Measurements from ENCODE around the gene MMP25.
"Not testable (repeated sequence)": the region's sequence is repeated elsewhere in the genome, so short reads cannot be mapped to it uniquely, and the experiment has no call there.

The MMP25 gene

DNA sequence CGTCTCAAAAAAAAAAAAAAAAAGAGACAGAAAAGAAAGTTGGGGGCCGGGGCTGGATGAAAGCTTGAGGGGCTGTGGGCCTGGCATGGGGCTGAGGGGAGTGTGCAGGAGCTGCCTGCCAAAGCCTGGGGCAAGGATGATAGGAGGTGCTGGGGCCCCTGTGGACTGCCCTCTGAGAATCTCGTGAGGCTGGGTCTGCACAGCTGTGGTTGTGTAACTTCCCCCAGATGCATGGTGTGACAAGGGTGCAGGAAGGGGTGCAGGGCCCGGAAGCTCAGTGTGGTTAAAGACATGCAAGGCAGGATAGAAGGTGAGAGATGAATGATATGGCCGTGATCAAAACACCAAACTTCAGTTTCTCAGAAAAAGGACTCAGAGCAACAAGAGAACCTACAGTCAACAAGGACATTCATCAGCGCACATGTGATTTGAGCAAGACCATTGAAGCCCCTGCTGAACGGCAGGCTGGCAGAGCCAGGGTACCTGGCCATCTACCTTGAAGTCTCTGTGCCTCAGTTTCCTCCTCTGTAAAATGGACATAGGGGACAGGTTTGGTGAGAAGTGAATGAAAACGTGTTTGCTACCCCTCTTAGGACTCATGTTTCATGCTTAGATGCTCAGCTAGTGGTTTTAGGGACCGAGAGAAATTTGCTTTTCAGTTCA is 28.6 kb downstream of the MMP25 start:
- DNase-seq = no peak

DNA sequence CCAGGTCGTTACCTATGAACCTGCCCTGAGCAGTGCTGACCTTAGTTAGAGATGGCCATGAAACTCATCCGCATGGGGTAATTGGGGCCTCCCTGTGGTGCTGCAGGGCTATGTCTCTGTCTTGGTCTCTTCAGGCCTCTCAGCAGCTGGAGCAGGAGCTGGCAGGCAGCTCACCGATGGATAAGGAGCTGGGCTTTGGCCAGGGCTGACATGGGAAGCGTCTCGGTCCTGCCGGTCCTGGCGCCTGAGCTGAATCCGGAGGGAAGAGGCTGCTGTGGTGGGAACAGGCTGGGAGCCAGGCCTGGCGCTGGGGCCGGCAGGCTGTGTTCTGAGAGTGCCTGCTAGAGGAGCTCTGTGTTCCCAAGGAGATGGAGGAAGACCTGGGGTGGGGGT is 29.2 kb downstream of the MMP25 start:
- DNase-seq = no peak

DNA sequence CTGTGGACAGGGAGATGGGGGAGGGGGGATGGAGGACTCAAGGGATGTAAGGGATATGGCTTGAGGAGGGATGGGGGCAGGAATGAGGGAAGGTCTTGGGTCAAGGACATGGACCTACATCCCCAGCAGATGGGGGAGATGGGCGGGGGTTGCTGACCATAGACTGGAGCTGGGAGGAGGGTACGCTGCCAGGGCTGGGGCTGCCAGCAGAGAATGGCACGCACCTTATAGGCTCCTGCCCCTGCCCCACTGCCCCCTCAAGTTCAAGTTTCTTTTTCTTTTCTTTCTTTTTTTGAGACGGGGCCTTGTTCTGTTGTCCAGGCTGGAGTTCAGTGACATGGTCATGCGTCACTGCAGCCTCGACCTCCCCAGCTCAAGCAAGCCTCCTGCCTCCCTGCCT is 29.6 kb downstream of the MMP25 start:
- not testable (repeated sequence) for DNase-seq

DNA sequence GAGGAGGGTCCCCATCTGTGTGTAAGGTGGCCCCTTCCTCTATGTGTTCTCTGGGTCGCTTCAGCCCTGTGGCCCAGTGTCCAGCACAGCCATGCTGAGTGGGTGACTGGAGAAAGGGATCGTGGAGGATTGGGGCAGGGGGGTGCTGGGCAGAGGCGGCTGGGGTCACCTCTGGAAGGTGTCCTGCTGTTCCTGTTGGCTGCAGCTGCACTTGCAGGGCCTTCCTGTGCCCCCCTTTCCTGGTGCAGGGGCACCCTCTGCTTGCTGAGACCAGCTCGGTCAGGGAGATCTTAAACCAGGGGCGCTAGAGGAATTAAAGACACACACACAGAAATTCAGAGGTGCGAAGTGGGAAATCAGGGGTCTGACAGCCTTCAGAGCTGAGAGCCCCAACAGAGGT is 30.2 kb downstream of the MMP25 start:
- DNase-seq = no peak

DNA sequence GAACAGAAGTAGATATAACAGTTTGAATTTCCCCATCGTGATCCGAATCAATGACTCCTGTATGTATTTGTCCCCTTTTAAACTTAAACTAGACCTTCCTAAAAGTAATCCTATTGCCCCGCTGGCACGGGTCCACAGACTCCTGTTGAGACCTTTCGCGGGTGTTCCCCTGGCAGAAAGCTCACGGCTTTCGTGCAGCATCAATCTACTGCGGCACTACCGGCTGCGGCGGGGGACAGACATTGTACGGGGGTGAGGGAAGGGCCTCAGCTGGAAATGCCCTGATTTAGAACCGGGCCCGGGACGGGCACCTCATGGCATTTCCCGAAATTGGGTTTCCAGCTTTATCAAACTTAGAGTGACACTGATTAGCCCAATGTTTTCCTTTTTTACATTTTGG is 33.7 kb downstream of the MMP25 start:
- DNase-seq = no peak

DNA sequence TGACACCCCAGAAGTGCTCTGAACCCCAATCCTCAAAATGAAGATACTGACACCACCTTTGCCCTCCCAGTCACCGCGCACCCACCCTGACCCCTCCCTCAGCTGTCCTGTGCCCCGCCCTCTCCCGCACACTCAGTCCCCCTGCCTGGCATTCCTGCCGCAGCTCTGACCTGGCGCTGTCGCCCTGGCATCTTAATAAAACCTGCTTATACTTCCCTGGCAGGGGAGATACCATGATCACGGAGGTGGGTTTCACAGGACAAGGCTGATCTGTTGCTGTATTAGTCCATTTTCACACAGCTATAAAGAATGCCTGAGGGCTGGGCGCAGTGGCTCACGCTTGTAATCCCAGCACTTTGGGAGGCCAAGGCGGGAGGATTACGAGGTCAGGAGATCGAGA is 35.6 kb downstream of the MMP25 start:
- DNase-seq = not testable (repeated sequence)

DNA sequence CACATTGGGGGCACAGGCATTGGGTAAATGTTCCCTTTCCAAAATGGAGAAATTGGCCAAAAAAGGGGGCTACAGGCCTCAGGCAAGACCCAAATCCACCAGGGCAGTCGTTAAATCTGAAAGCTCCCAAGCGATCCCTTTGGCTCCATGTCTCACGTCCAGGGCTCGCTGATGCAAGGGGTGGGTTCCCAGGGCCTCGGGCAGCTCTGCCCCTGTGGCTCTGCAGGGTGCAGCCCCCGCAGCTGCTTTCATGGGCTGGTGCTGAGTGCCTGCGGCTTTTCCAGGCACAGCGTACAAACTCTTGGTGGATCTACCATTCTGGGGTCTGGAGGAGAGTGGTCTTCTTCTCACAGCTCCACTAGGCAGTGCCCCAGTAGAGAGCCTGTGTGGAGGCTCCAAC is 37.0 kb downstream of the MMP25 start:
- DNase-seq = not testable (repeated sequence)

DNA sequence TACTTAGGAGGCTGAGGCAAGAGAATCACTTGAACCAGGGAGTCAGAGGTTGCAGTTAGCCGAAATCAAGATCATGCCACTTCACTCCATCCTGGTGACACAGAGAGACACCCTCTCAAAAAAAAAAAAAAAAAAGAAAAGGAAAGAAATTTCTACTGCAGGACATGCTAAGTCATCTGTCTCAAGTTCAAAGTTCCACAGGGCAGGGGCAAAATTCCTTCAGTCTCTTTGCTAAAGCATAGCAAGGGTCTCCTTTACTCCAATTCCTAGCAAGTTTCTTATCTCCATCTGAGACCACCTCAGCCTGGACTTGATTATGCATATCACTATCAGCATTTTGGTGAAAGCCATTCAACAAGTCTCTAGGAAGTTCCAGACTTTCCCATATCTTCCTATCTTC is 38.1 kb downstream of the MMP25 start:
- DNase-seq = no peak

DNA sequence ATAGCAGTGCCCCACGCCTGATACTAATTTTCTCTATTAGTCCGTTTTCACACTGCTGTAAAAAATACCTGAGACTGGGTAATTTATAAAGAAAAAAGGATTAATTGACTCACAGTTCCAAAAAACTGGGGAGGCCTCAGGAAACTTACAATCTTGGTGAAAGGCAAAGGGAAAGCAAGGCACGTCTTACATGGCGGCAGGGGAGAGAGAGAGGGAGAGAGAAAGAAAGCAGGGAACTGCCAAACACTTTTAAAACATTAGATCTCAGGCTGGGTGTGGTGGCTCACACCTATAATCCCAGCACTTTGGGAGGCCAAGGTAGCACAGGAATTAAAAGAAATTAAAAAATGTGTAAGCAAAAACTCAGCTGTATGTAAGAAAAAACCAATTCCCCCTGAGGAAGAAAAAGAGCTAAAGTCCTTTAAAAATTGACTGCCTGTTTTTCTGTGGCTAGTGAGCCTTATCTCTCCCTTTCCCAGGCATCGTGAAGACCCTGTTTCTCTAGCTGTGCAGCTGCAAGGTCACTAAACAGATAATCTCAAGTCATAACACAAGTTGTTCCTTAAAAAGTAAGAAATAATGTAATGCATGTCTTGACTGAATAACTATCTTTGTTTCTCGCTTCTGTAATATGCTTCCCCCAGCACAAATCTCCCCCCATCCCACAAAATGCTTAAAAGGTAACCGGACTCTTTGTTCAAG is 38.8 kb downstream of the MMP25 start:
- DNase-seq = no peak

DNA sequence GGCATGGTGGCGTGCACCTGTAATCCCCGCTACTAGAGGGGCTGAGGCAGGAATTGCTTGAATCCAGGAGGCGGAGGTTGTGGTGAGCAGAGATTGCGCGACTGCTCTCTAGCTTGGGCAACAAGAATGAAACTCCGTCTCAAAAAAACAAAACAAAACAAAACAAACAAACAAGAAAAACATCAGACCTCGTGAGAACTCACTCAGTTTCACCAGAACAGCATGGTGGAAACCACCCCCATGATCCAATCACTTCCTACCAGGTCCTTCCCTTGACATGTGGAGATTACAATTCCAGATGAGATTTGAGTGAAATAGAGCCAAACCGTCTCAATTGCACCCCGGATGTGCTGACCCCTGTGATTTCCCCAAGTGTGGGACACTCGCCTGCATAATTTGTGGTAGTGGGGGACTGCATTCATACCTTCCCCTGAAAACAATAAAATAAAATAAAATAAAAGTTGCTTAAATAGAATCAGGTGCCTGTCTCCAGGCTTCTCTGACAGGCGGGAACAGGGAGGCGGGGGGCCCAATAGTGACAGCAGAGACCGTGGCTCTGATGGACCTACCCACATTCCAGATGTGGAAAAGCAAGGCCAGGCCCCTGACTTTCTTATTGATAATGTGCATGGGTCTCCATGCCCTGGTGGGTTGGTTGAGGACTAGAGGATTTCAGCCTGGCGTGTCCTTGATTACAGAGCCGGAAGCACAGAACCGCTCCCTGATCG is 39.7 kb downstream of the MMP25 start:
- DNase-seq = no peak

DNA sequence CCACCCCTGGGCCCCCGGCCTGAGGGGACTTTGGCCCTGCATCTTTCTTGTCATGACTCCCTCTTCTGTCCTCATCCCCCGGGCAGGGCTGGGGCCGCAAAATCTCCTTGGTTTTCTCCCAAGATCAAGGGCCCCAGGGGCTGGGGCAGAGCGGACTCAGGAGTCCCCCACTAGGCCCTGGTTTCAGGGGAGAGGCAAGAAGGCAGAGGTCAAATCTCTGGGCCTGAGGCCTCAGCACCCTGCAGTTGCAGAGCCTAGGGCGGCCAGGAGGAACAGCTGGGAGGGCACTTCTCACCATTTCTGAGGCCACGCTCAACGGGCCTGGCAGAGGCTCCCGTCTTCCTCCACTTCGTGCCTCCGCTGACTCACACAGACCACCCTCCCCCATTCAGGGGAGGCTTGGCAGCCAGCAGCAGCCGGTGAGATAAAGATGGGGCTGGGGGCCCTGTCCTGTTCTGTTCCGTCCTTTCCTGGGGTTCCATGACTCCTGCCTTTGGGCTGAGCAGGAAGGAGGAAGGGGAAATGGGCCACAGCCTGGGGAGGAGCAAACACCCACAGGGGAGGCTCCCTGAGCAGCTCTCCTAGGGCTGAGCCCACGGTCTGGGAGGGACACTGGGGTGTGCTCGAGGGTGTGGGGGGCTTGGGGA is 40.4 kb downstream of the MMP25 start:
- no peak for DNase-seq

DNA sequence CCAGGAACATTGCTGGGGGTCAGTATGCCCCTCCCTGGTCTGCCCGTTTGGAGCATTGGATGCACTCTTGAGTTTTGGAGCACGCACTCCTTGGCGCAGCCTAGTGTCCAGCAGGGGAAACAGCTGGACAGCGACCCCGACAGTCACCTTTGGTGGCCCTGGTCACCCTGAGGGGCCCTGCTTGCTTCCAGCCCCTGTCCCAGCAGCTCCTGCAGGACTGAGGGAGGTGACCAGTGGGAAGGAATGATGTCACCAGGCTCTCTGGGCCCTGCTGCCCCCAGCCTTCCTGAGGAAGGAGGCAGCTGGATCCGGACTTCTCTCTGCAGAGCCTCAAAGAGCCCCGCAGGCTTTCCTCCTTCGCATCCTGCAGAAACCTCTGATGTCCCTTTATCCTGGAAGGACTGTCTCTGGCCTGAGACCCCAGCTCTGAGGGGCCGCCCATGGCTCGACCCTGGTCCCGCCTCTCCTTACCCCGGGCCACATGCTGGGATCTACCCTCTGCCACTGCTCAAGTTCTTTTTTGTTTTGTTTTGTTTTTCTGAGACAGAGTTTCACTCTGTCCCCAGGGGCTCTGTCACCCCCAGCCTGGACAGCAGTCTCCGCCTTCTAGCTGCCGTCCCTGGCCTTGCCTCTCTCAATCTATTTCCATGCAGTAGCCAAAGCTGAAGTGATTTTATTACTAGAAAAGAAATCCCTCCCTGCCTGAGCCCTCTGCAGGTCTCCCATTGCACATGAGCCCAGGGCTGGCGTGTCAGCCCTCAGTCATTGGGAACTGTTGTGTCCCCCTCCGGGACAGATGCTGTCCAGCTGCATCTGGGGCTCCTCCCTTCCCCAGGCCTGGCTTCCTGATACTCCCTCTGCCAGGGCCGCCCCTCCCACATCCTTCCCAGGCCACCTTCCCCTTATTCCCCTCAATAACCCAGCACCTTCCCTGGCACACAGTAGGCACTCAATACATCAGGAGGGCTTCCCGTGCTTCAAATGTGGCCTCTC is 41.2 kb downstream of the MMP25 start:
- DNase-seq = no peak

DNA sequence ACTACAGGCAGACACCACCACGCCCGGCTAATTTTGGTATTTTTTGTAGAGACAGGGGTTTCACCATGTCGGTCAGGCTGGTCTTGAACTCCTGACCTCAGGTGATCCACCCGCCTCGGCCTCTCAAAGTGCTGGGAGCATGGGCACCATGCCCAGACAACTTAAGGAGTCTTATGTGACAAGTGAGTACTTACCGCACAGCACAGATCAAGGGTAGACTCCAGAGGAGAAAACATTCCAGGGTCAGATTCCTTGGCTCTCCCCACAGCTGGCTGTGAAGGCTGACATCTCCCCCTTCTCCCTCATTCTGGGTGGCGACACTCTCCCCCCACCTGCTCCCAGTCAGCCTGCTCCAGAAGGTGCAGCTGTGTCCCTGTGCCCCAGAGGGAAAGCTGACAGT is 42.1 kb downstream of the MMP25 start:
- no peak for DNase-seq

DNA sequence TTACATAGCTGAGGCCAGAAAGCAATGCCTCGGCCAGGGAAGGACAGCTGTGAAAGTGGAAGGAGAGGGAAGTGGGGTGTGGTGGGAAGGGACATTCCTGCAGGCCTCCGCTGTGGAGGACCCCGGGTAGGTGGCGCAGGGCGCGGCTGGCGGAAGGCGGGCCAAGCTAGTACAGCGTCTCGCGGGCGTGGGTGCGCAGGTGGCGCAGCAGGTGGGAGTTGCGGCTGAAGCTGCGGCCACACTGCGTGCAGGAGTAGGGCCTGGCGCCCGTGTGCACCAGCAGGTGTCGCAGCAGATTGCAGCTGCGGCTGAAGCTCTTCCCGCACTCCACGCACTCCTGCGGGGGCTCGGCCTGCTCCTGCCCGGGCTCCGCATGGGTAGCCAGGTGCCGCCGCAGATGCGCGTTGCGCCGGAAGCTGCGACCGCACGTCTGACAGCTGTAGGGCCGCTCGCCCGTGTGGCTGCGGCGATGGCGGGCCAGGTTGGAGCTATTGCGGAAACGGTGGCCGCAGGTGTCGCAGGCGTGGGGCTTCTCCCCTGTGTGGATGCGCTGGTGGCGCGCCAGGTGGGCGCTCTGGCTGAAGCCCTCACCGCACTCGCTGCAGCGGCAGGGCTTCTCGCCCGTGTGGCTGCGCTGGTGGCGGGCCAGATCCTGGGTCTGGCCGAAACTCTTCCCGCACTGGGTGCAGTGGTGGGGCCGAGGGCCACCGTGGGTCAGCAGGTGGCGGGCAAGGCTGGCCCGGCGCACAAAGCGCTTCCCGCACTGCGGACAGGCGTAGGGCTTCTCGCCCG is 42.8 kb downstream of the MMP25 start:
- no peak for DNase-seq

DNA sequence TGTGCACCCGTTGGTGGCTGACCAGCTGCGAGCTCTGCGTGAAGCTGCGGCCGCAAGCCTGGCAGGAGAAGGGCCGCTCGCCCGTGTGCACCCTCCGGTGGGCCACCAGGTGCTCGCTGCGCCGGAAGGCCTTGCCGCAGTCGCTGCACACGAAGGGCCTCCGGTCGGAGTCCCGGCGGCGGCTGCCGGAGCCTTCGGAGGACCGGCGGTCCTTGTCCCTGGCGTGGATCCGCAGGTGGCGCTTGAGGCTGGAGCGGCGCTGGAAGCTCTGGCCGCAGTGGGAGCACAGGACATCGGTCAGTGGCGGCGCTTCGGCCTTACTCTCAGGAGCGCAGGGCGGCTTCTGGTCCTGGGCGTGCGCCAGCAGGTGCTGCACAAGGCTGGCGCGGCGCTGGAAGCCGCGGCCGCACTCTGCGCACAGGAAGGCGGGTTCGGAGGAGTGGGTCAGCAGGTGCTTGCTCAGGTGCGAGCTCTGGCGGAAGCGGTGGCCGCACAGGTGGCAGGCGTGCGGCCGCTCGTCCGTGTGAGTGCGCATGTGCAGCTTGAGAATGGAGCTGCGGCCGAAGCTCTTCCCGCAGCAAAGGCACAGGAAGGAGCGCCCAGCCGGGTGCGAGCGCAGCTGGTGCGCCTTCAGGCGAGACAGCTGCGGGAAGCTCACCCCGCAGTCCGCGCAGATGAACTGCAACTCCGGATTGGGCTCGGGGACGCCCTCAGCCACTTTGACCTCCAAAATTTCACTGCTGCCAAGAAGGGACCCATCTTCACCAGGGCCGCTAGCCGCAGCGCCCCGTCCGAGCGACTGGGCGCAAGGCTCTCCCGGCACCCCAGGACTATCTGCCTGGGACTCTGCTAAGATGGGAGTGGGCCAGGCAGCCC is 43.6 kb downstream of the MMP25 start:
- DNase-seq = no peak

DNA sequence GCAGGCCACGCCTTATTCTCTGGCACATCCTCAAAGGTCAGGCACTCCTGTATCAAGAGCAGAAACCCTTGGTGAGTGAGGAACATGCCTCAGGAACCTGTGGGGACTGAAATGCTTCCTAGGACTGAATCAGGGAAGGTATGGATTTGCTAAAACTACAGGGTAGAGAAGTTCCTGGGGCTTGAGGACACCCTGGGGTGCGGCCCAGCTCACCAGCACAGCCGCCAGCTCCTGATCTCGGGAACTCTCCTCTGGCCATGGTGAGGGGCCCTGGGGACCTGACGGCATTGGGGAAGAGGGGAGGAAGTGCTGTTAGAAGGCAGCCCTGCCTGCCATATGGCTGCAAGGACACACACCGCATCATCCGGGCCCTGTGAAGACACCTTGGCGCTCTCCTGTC is 45.2 kb downstream of the MMP25 start:
- no peak for DNase-seq

DNA sequence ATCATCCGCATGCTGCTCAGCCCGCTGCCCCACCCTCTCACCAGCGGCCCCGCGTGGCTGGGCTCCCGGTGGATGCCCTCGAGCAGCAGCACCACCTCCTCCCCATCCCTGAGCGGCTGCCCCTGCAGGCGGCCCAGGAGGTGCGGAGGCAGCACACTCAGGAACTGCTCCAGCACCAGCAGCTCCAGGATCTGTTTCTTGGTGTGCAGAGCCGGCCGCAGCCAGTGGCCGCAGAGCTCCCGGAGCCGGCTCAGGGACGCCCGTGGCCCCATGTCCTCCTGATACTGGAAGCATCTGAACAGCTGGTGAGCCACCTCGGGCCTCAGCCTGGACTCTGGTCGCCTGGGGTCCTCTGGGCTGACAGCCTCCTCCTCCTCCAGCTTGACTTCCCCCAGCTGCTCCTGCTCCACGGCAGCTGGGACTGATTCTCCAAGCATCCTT is 46.2 kb downstream of the MMP25 start:
- DNase-seq = no peak

DNA sequence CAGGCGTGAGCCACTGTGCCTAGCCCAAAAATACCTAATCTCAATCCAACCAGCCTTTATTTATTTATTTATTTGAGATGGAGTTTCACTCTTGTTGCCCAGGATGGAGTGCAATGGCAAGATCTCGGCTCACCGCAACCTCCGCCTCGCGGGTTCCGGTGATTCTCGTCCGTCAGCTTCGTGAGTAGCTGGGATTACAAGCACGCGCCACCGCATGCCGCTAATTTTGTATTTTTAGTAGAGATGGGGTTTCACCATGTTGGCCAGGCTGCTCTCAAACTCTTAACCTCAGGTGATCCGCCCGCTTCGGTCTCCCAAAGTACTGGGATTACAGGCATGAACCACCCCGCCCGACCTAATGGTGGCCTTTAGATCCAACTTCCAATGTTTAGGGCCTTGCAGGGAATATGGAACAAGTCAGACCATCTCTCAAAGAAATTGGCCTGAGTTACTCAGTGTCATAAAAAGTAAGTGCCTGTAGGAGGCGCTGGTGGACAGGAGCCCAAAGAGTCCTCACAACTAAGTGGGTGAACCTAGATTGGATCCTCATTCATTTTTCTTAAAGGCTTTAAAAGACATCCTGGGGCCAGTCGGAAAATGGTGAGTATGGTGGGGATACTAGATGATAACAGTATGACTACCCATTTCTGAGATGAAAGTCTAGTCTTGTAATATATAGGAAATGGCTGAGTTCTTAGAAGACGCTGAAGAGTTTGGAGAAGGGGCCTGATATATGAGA is 48.1 kb downstream of the MMP25 start:
- peak; percentile 23 for DNase-seq

DNA sequence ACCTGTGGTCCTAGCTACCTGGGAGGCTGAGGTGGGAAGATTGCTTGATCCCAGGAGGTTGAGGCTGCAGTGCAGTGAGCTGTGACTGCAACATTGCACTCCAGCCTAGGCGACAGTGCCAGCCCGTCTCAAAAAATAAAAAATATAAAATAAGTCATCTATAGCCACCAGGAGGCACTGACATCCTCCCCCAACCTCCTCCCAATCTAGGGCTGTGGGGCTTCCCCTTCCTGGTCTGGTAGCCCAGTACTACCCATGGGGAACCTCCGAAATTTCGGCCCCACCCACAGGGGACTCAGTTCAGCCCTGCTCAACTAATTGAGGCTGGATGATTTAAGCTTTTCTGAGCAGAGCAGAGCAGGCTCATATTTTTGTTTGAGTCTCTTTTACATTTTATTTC is 49.5 kb downstream of the MMP25 start:
- DNase-seq = no peak

DNA sequence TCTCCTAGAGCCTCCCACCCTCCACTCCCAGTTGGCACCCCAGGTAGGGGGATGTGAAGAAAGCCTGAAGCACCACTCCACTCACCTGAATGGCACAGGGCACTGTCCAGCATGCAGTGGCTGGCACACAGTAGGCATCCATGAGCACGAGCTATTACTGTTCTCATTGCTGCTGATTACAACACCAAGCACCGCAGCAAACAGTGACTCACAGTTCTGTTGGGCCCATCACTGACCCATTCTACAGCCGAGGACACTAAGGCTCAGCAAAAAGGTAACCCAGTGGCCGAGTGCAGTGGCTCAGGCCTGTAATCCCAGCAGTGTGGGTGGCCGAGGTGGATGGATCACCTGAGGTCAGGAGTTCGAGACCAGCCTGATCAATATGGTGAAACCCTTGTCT is 50.0 kb downstream of the MMP25 start:
- no peak for DNase-seq

Measured in COR-L47 (cell line).